Vagina (tissue), 2 donors: ENCODE measurements around the gene CTDSPL.

Source experiments
- CTCF ChIP-seq, 3 experiments: fragments of 450-650 bp in 2 of 3; fragments of 200-600 bp in 1 of 3; sonication (generic) in 1 of 3; IDR thresholded peaks; one replicate each; pipeline ENCODE4 v1.5.1; 2017 to 2019; ENCODE audit warnings: antibody characterized with exemption in 3 of 3, mild to moderate bottlenecking in 2 of 3, moderate library complexity in 2 of 3
- POLR2A ChIP-seq, 2 donors: fragments of 450-650 bp; IDR thresholded peaks; one replicate each; pipeline ENCODE4 v1.6.1; 2017; ENCODE audit warnings: antibody characterized with exemption in 2 of 2, mild to moderate bottlenecking in 2 of 2, moderate library complexity in 2 of 2
- POLR2AphosphoS5 ChIP-seq, 2 donors: sonication (generic); formaldehyde crosslinking; IDR thresholded peaks; one replicate each; pipeline ENCODE4 v1.9.0; 2017; ENCODE audit warnings: antibody characterized with exemption in 2 of 2, mild to moderate bottlenecking in 2 of 2, low read depth in 1 of 2; ENCODE audit not compliant: insufficient read depth in 1 of 2

- no peak for TF ChIP-seq CTCF (IDR thresholded peaks at IDR 0.05)
- TF ChIP-seq POLR2A (IDR thresholded peaks at IDR 0.05): no peak
- TF ChIP-seq POLR2AphosphoS5 (IDR thresholded peaks at IDR 0.05; ENCODE audit: insufficient read depth in 1 of 2, low read depth in 1 of 2): peak in 1 of 2 donors; percentile 37
Measured at GRCh38 chr3:37853691-37854413, 7.8 kb upstream of the CTDSPL start.
